GM19468 (cell line): ENCODE measurements around the gene IL4.
A peak's percentile ranks its signal among the peaks of the same experiment; 100 is the strongest.
"Not testable (repeated sequence)": the region's sequence is repeated elsewhere in the genome, so short reads cannot be mapped to it uniquely, and the experiment has no call there.

Experiments used
- ATAC-seq: cut with Tn5 transposase; IDR thresholded peaks from one replicate; pipeline ENCODE4 v1.9.1; 2021; ENCODE audit warnings: mild to moderate bottlenecking, moderate library complexity, moderate number of reproducible peaks; ENCODE audit not compliant: unreplicated experiment; ENCODE audit errors: extremely low read depth

Gene IL4

DNA sequence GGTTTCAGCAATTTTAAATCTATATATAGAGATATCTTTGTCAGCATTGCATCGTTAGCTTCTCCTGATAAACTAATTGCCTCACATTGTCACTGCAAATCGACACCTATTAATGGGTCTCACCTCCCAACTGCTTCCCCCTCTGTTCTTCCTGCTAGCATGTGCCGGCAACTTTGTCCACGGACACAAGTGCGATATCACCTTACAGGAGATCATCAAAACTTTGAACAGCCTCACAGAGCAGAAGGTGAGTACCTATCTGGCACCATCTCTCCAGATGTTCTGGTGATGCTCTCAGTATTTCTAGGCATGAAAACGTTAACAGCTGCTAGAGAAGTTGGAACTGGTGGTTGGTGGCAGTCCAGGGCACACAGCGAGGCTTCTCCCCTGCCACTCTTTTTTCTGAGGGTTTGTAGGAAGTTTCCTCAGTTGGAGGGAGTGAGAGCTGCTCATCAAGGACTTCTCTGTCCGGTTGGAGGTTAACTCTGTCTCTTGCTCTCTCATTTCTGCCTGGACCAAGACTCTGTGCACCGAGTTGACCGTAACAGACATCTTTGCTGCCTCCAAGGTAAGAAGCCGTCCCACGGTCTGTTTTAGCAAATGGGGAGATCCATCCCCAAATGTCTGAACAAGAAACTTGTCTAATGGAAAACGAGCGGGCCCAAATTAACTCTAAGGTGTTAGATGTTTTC lies at the start of gene IL4:
TSS of gene IL4 (plus strand) at position 51 of the 692 bp plus-strand sequence. CDS start at position 113, 62 bp downstream.
- no peak for ATAC-seq

DNA sequence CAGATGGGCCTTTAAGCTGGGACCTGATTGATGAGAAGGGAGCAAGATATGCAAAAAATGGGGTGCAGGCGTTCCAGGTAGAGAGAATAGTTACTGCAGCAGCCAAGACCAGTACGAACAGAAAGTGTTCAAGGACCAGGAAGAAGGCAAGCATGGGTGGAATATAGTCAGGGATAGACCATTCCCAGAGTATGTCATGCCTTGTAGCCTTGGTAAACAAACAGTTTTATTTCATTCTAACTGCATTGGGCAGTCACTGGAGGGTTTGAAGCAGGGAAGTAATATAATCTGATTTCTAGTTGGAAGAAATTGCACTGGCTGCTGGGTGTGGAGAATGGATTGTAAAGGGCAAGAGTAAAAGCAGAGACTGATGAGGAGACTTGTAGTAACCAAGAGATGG lies 46.3 kb upstream of the IL4 start:
- no peak for ATAC-seq

DNA sequence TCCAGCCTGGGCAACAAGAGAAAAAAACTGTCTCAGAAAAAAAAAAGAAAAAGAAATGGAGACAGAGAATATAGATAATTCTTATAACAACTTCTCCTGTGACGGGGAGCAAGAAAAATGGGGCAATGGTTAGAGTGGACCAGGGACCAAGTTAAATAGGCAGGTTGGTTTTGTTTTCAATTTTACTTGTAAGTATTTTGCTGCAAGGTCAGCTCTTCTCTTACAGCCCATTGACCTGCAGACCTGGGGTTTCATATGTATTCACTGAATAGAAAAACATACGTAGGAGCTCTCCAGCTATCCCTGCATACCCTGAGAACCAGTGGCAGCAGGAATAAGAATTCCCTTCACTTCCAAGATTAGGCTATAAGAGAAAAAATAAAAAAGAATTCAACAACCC lies 45.0 kb upstream of the IL4 start:
- no peak for ATAC-seq

DNA sequence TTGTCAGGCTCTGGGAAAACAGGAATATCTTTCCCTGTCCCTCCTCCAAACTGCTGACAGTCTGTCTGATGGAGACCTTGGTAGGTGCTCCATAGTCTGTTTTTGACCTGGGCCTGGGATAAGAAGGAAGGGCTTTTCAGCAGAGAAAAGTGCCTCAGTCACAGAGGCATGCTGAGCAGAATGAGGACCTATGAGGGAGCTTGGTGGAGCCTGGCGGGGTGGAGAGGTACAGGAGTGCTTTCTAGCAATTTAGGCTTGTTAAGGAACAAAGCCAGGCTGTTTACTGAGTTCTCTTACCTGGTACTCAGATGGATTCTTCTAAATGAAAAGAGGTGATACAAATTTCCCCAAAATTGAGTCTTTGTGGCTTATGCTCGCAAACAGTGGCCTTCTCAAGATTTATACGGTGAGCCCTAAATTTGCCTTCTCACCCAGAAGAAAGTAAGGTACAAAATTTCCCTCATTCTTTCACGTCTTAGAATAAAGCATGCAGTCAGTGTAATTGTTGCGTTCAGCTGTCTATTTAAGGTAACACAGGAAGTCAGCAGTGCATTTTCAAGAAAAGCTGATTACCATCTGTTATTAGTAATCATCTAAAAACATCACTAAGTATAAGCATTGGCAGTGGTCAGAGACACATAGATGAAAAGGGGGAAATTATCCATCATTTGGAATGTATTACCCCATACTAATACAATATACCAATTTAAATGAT lies 44.4 kb upstream of the IL4 start:
- no peak for ATAC-seq

DNA sequence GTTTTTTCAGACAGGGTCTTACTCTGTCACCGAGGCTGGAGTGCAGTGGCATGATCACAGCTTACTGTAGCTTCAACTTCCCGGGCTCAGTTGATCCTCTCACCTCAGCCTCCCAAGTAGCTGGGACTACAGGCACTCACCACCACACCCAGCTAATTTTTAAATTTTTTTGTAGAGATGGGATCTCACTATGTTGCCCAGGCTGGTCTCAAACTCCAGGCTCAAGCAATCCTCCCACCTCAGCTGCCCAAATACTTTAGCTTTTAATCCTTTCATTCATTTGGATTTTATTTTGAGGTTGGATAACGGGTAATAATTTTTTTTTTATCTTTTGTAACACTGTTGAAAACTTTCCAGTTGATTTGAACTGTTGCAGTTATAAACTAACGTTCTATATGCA lies 40.2 kb upstream of the IL4 start:
- not testable (repeated sequence) for ATAC-seq

DNA sequence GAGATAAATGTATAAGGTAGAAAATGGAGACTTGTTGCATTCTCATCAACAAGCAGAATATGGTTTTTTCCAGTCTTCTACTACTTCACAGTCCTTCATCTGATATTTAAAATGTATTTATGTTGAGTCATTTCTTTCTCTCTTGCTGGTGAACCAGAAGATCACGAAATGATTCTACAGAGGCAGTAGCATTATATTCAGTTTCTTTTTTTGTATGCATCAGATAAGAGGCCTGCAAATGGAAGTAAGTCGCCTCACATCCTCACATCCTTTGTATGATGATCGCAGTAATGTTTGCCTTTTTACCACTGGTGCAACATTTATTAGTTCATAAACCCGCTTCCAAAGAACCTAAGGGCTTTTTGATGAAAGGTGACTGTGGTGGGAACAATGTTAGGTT lies 37.9 kb upstream of the IL4 start:
- ATAC-seq, result no peak

DNA sequence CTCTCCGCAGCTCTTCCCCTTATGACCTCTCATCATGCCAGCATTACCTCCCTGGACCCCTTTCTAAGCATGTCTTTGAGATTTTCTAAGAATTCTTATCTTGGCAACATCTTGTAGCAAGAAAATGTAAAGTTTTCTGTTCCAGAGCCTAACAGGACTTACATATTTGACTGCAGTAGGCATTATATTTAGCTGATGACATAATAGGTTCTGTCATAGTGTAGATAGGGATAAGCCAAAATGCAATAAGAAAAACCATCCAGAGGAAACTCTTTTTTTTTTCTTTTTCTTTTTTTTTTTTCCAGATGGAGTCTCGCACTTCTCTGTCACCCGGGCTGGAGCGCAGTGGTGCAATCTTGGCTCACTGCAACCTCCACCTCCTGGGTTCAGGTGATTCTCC lies 36.5 kb upstream of the IL4 start:
- no peak for ATAC-seq

DNA sequence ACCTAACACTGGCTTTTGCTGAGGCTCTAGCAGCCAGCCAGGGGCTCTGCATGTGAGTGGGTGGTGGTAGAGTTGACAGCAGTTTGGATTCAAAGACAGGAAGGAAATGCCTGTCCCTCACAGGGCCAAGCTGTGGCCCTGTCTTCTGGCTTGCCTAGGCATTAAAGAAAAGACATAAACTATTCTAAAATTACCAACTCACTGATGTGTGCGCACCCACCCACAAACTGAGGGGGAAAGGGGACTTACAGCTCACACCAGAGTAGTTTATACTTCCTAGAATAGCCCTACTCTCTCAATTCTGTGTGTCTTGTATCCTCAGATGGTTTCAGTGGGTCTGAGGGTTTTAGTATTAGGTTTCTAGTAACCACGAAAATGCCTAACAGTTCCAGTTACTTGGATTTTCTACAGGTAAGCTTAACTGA lies 34.1 kb upstream of the IL4 start:
- ATAC-seq, result peak; percentile 40

DNA sequence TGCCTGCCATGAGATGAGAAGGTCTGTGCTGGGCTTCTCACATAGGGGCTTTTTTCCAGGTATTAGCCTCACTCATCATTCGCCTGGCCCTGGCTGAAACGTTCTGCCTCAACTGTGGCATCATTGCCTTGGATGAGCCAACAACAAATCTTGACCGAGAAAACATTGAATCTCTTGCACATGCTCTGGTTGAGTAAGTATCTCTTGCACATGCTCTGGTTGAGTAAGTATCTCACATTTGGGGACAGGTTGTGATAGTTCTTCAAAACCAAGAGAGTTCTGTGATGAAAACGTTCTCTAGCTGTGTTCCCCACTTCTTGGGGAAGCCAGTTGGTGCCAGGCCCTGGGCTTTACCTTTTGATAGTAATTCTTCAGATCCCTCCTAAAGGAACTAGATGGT lies 33.2 kb upstream of the IL4 start:
- ATAC-seq, result no peak

DNA sequence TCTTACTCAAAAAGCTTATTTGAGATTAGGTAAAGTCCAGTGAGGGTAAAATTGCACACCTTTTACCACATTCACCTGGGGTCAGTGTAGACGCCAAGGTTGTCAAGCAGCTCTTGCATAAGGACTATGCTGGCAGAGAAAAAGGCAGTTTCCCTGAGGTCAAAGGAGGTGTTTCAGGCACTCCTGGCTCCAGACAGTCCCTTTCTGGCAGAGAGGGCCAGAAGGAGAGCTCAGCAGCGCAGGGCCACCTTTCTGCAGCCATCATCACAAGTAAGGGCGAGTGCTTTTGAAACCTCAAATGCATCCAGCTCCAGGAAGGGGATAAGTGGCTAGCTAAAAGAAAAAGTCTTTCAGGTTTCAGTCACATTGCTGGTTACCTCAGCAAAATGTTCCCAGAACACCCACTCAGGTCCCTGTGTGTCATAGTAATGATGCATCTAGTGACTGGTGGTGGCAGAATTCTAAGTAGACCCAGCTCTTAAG lies 32.5 kb upstream of the IL4 start:
- ATAC-seq, result no peak

DNA sequence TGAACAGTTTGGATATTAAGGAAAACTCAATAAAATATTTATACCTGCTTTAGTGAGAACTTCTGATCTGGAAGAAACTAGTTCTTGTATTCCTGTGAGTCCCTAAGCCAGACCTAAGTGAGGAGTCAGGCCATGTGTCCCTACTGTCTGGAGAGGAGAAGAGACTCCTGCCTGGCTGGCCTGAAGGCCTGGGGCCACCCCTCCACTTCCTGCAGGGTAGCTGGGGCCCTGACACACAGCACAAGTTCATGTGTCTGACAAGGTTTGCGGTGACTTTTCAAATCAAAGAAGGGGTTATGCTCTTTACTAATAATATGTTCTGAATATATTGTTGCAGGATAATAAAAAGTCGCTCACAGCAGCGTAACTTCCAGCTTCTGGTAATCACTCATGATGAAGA lies 31.9 kb upstream of the IL4 start:
- no peak for ATAC-seq

DNA sequence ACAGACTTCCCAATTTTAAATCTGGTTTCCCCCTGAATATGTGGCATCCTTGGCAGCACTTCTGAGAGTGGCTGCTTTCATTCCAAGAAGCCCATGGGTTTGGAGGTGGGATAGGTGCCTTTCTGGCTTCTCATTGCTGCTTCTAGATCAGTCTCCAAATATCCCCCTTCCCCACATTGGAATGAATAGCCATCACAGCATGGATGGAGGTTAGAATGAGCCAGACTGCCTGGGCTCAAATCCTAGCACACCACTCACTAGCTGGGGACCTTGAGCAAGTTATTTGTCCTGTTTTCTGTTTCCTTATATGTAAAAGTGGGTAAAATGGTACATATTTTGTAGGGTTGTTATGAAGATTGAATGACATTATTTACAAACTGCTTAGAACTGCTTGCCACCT lies 29.6 kb upstream of the IL4 start:
- no peak for ATAC-seq

DNA sequence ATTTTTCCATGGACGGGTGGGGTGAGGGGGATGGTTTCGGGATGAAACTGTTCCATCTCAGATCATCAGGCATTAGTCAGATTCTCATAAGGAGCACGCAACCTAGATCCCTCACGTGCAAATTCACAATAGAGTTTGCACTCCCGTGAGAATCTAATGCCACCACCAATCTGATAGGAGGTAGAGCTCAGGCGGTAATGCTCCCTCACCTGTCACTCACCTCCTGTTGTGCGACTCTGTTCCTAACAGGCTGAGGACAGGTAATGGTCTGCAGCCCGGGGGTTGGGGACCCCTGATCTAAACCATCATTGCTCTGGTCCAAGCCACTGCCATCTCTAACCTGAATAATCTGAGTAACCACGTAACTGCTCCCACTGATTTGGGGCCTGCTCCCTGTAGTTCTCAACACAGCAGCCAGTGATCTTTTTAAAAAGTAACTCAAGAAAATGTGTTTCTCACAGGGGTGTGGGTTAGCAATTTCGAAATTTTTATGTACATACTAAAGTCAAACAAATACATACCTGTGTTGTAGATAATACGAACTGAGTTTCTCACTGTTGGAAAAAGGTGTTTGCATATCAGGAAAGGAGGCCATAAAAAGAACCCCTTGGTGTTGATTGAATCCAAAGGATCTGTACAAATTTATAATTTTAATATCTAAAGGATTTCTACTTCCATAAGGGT lies 27.1 kb upstream of the IL4 start:
- no peak for ATAC-seq

DNA sequence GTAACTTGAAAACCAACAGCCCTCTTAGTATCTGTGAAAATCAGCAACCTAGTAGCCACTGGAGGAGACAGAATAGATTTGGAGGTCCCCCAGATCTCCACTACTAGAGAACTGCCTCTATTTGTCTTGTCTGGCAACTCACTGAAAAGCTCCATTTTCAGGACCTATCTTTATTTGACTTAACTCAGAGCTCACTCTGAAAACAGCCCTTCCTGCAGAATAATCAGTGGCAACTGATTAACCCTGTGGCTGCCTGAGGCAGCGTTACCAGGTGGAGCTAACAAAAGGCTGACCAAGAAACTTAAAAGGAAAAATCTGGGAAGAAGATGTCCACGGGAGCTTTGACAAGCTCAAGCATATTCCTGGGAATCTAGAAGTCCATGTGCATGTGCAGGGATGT lies 26.3 kb upstream of the IL4 start:
- no peak for ATAC-seq

DNA sequence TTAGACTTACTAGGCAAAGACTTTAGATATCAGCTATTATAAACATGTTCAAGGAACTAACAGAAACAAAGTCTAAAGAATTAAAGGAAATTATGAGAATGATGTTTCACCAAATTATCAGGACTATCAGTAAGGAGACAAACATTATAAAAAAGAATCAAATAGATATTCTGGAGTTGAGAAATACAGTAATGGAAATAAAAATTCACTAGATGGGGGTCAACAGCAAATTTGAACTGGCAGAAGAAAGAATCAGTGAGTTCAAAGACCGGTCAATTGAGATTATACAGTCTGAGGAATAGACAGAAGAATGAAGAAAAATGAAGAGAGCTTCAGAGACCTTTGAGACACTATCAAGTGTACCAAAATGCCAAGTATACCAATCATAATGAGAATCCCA lies 25.4 kb upstream of the IL4 start:
- ATAC-seq, result no peak

DNA sequence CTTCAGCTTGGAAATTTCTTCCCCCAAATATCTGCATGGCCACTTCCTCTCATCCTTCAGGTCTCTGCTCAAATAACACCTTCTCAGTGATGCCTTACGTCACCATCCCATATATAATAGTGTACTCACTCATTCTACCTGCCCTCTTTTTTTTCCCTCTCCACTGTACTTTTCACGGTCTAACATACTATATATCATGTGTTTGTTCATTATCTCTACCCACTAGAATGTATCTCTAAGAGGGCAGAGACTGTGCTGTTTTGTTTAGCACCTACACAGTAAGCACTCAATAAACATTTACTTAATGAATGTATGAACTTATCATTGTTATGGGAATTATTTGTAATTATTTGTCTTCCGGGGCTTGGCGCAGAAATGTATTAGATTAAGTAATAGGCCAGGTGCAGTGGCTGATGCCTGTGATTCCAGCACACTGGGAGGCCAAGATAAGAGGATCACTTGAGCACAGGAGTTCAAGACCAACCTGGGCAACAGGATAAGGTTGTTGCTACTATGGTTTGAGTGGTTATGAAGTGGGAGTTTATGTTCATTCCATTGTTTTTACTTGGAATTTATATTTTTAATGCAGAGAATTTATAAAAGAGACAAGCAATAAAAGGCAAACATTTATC lies 21.8 kb upstream of the IL4 start:
- no peak for ATAC-seq

DNA sequence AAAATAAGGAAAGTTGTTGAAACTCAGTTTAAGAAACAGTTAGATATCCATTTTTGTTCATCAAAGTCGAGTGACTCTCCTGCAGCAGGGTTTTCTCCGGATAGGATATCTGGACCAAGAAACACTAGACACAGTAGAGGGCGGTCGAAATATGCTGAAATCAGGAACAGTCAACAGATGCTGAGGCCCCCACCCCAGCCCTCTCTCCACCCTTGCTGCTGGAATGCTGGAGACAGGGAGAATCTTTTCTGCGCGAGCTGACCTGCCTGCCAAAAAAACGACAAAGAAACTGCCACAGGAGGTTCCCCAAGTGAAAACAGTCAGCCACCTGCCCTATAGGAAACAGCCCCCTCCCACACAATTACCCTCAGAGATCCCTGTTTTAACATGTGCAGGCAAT lies 20.1 kb upstream of the IL4 start:
- ATAC-seq, result no peak

DNA sequence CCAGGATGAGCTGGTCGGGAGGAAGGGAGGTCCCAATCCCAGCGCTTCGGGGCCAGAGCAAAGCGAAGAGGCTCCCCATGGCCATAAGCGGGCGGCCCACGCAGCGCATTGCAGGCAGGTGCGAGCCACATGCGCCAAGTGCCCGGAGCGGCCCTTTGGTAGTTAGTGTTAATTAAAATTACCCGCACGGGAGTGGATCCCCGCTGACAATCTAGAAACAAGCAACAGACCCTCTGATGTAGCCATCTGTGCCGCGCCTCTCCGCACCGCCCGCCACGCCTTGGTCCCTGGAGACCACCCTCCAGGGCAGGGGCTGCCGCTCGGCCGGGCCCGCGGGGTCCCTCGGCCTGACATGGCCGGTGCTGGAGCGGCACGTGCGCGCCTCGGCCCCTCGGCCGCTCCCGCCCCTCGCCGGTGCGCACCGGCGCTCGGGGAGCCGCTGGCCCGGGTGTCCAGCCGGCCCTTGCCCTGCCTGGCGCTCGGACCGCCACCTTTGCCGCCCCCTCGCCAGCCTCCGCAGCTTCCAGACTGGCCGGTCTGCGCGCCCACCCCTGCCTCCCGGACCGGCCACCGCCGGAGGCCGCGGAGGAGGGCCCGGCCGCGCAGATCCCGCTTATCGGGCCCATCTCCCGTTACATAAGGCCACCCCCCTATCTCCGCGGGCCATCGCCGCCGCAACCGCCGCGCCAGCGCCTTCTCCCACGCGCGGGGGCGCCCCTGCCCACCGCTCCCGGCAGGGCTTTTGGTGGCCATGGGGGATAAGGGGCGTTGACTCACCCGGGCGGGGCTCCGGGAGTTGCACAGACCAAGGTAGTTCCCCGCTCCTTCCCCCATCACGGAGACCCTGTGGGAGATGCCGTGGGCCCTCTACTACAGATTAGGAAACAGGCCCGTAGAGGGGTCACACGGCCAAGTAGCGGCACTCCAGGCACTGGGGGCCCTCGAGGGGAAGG lies 17.7 kb upstream of the IL4 start:
- ATAC-seq, result no peak

DNA sequence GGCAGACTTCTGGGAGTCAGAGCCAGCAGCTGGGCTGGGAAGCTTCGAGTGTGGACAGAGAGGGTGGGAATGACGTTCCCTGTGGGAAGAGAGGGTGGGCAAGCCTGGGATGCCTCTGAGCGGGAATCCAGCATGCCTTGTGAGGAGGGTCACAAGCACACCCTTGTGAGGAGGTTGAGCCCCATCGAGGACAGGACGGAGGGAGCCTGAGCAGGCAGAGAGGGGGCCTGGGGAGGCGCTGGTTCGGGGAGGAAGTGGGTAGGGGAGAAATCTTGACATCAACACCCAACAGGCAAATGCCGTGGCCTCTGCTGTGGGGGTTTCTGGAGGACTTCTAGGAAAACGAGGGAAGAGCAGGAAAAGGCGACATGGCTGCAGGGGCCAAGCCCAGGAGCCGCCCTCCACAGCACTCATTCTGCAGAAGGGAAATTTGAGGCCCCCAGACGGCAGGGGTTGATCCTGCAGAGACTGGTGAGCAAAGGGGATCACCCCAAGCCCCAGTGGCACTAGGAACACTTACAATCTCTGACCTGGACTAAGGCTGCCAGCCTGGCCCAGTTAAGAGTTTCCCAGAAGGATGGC lies 16.9 kb upstream of the IL4 start:
- ATAC-seq, result no peak
